ENCODE data around the gene RHOBTB3. TPM values are rescaled to one million over a fixed set of nuclear protein-coding genes. Genes with fewer than 3 reads are reported as not detected.

RHOBTB3 gene
- total RNA-seq, 1 experiment from 2014 or later: 85.6 TPM

- BruUV-seq (replicated peaks): no TSS peak
- TF ChIP-seq CTCF (IDR thresholded peaks at IDR 0.05; ENCODE audit: insufficient read depth in 1 of 2, low read depth in 1 of 2, low read length in 1 of 2, severe bottlenecking in 1 of 2, unreplicated experiment in 1 of 2): no peak
- no peak for DNase-seq
- Mint-ChIP-seq H3K27me3 (ENCODE audit: insufficient read depth, unreplicated experiment) (no peaks in the 10 kb centered on the region), H3K4me1 (ENCODE audit: low read depth, unreplicated experiment) (peaks cover 20% of the 10 kb centered on the region), H3K36me3 (ENCODE audit: insufficient read depth, unreplicated experiment) (no peaks in the 10 kb centered on the region), H3K27ac (ENCODE audit: unreplicated experiment) (no peak overlapping the region), H3K9me3 (ENCODE audit: unreplicated experiment) (no peaks in the 10 kb centered on the region), H3K4me3 (ENCODE audit: unreplicated experiment) (no peak overlapping the region)
- no peaks in the 10 kb centered on the region for H3K9me3 ChIP-seq
- no peak overlapping the region for H3K4me3 ChIP-seq (ENCODE audit: low read depth, low read length)
- POLR2A ChIA-PET: no interaction called here
- no peaks in the 10 kb centered on the region for H3K27me3 ChIP-seq (replicated peaks; ENCODE audit: control insufficient read depth, insufficient read depth, low read length)
- CTCF ChIA-PET: interaction anchor here (0.6 to 1.1 kb wide), 2 partner anchors 24 to 134 kb away, joined by 3 to 6 read pairs; no protein-coding TSS in a partner anchor
- no peaks in the 10 kb centered on the region for H3K36me3 ChIP-seq (ENCODE audit: control insufficient read depth, insufficient read depth, low read length)
- H3K4me1 ChIP-seq: peaks cover 39% of the 10 kb centered on the region
- intact Hi-C loops (cut with micrococcal nuclease; ENCODE audit: unreplicated experiment): no loop called here
These were observed 73.8 kb downstream of the RHOBTB3 start for GRCh38 chr5:95804736-95805539.

GRCh38 chr5:95806687-95807086 lies 75.6 kb downstream of the RHOBTB3 start:
- Mint-ChIP-seq H3K27me3 (ENCODE audit: insufficient read depth, unreplicated experiment) (no peaks in the 10 kb centered on the region), H3K27ac (ENCODE audit: unreplicated experiment) (no peak overlapping the region), H3K4me3 (ENCODE audit: unreplicated experiment) (no peak overlapping the region), H3K4me1 (ENCODE audit: low read depth, unreplicated experiment) (peaks cover 34% of the 10 kb centered on the region), H3K9me3 (ENCODE audit: unreplicated experiment) (no peaks in the 10 kb centered on the region), H3K36me3 (ENCODE audit: insufficient read depth, unreplicated experiment) (peaks cover 2% of the 10 kb centered on the region)
- no peak overlapping the region for H3K4me3 ChIP-seq (ENCODE audit: low read depth, low read length)
- no peaks in the 10 kb centered on the region for H3K36me3 ChIP-seq (ENCODE audit: control insufficient read depth, insufficient read depth, low read length)
- no peak for DNase-seq
- H3K4me1 ChIP-seq: peaks cover 52% of the 10 kb centered on the region
- BruUV-seq (replicated peaks): no TSS peak
- no peaks in the 10 kb centered on the region for H3K9me3 ChIP-seq
- POLR2A ChIA-PET: no interaction called here
- H3K27me3 ChIP-seq (replicated peaks; ENCODE audit: control insufficient read depth, insufficient read depth, low read length): no peaks in the 10 kb centered on the region
- intact Hi-C loops (cut with micrococcal nuclease; ENCODE audit: unreplicated experiment): no loop called here
- no peak for TF ChIP-seq CTCF (IDR thresholded peaks at IDR 0.05; ENCODE audit: insufficient read depth in 1 of 2, low read depth in 1 of 2, low read length in 1 of 2, severe bottlenecking in 1 of 2, unreplicated experiment in 1 of 2)
- CTCF ChIA-PET: no interaction called here

GRCh38 chr5:95808013-95808685 lies 77.0 kb downstream of the RHOBTB3 start:
- H3K4me1 ChIP-seq: peaks cover 52% of the 10 kb centered on the region
- H3K36me3 ChIP-seq (ENCODE audit: control insufficient read depth, insufficient read depth, low read length): no peaks in the 10 kb centered on the region
- peaks cover 37% of the 10 kb centered on the region for H3K4me1 Mint-ChIP-seq (ENCODE audit: low read depth, unreplicated experiment)
- H3K27me3 Mint-ChIP-seq (ENCODE audit: insufficient read depth, unreplicated experiment): no peaks in the 10 kb centered on the region
- no peaks in the 10 kb centered on the region for H3K9me3 ChIP-seq
- intact Hi-C loops (cut with micrococcal nuclease; ENCODE audit: unreplicated experiment): no loop called here
- peaks cover 5% of the 10 kb centered on the region for H3K36me3 Mint-ChIP-seq (ENCODE audit: insufficient read depth, unreplicated experiment)
- H3K27ac Mint-ChIP-seq (ENCODE audit: unreplicated experiment): no peak overlapping the region
- H3K27me3 ChIP-seq (replicated peaks; ENCODE audit: control insufficient read depth, insufficient read depth, low read length): no peaks in the 10 kb centered on the region
- BruUV-seq (replicated peaks): no TSS peak
- ChIA-PET CTCF (no interaction called here), POLR2A (interaction anchor here (0.8 kb wide), 1 partner anchor 15 kb away, joined by 3 read pairs; the partner anchor contains the start of gene GLRX)
- no peak overlapping the region for H3K4me3 ChIP-seq (ENCODE audit: low read depth, low read length)
- no peak for DNase-seq
- H3K4me3 Mint-ChIP-seq (ENCODE audit: unreplicated experiment): no peak overlapping the region
- TF ChIP-seq CTCF (IDR thresholded peaks at IDR 0.05; ENCODE audit: insufficient read depth in 1 of 2, low read depth in 1 of 2, low read length in 1 of 2, severe bottlenecking in 1 of 2, unreplicated experiment in 1 of 2): no peak
- H3K9me3 Mint-ChIP-seq (ENCODE audit: unreplicated experiment): no peaks in the 10 kb centered on the region
